K562 (cell line): ENCODE measurements around the gene PSMA7. TPM values are rescaled to one million over a fixed set of nuclear protein-coding genes. Genes with fewer than 3 reads are reported as not detected.

ENCODE experiments used
- CCNT2 ChIP-seq: IDR thresholded peaks from 2 replicates; pipeline ENCODE4 v1.6.1; 2011; ENCODE audit warnings: borderline replicate concordance, low read depth, mild to moderate bottlenecking, moderate library complexity, mixed read lengths, low read length; ENCODE audit not compliant: insufficient read length; ENCODE audit errors: extremely low read depth
- CREB3L1 ChIP-seq: fragments of 450-650 bp; IDR thresholded peaks from 2 replicates; pipeline ENCODE4 v1.6.1; 2014; ENCODE audit warnings: low read depth, mild to moderate bottlenecking, moderate library complexity, borderline replicate concordance
- DDX20 ChIP-seq: fragments of 450-650 bp; IDR thresholded peaks from 2 replicates; pipeline ENCODE4 v1.6.1; 2016; ENCODE audit warnings: missing genetic modification characterization, low read depth, mild to moderate bottlenecking, missing compliant biosample characterization, moderate library complexity
- EHMT2 ChIP-seq: fragments of 450-650 bp; IDR thresholded peaks from 2 replicates; pipeline ENCODE4 v1.6.1; 2018; ENCODE audit warnings: antibody characterized with exemption
- EWSR1 ChIP-seq: fragments of 450-650 bp; IDR thresholded peaks from 2 replicates; pipeline ENCODE4 v1.6.1; 2018; ENCODE audit warnings: borderline replicate concordance, mild to moderate bottlenecking, low read depth, moderate library complexity; ENCODE audit not compliant: partially characterized antibody
- FIP1L1 ChIP-seq: fragments of 200-400 bp; formaldehyde crosslinking; IDR thresholded peaks from 2 replicates; pipeline ENCODE4 v1.6.1; 2018; ENCODE audit warnings: mild to moderate bottlenecking, low read depth, low read length; ENCODE audit not compliant: poor library complexity, severe bottlenecking
- FOXJ3 ChIP-seq: sonication (generic); formaldehyde crosslinking; IDR thresholded peaks from 2 replicates; pipeline ENCODE4 v1.4.0; 2020; ENCODE audit warnings: mild to moderate bottlenecking, missing genetic modification reagents
- HDAC8 ChIP-seq: fragments of 450-650 bp; IDR thresholded peaks from 2 replicates; pipeline ENCODE4 v1.6.1; 2016; ENCODE audit warnings: mild to moderate bottlenecking, missing genetic modification characterization, moderate library complexity, missing compliant biosample characterization
- LEF1 ChIP-seq: fragments of 450-650 bp; IDR thresholded peaks from 2 replicates; pipeline ENCODE4 v1.6.1; 2016; ENCODE audit warnings: mild to moderate bottlenecking
- MAFK ChIP-seq: IDR thresholded peaks from 2 replicates; pipeline ENCODE4 v1.6.1; 2011; ENCODE audit warnings: low read length, improper control_type of control experiment
- MEIS2 ChIP-seq: fragments of 450-650 bp; IDR thresholded peaks from 2 replicates; pipeline ENCODE4 v1.6.1; 2014; ENCODE audit warnings: mild to moderate bottlenecking; ENCODE audit not compliant: partially characterized antibody
- RBM14 ChIP-seq: fragments of 200-400 bp; formaldehyde crosslinking; IDR thresholded peaks from 2 replicates; pipeline ENCODE4 v1.6.1; 2018; ENCODE audit warnings: low read depth, mild to moderate bottlenecking, low read length, moderate library complexity, borderline replicate concordance; ENCODE audit not compliant: insufficient read depth
- SETDB1 ChIP-seq: IDR thresholded peaks from one replicate; pipeline ENCODE4 v1.6.1; 2012; ENCODE audit warnings: low read length, control low read depth, inconsistent platforms
- SMARCB1 ChIP-seq: IDR thresholded peaks from 2 replicates; pipeline ENCODE4 v1.6.1; 2011; ENCODE audit warnings: improper control_type of control experiment, low read depth; ENCODE audit not compliant: insufficient read length
- TCF3 ChIP-seq: sonication (generic); formaldehyde crosslinking; IDR thresholded peaks from 2 replicates; pipeline ENCODE4 v1.4.0; 2020; ENCODE audit warnings: mild to moderate bottlenecking, missing genetic modification reagents
- XRCC4 ChIP-seq: IDR thresholded peaks from one replicate; pipeline ENCODE4 v1.6.1; 2011; ENCODE audit not compliant: insufficient read depth, insufficient read length; ENCODE audit errors: extremely low read depth
- ZFP1 ChIP-seq: fragments of 450-650 bp; formaldehyde crosslinking; IDR thresholded peaks from 2 replicates; pipeline ENCODE4 v1.4.0; 2020; ENCODE audit warnings: mild to moderate bottlenecking, mixed read lengths
- ZNF282 ChIP-seq: sonication (generic); formaldehyde crosslinking; IDR thresholded peaks from 2 replicates; pipeline ENCODE4 v1.8.1; 2023; ENCODE audit warnings: missing genetic modification reagents
- polyA plus RNA-seq, 8 experiments: library from polyadenylated mRNA; depleted of rRNA in 4 of 8; stranded (reverse) in 5 of 8; unstranded in 3 of 8; fragments of >200 nt; fragmentation: Nextera tagmentation in 2 of 8; fragmentation: Illumina TruSeq in 1 of 8; extraction: Ambion mirVana in 2 of 8; extraction: Trizol in 1 of 8; gene quantifications; 2 replicates each; pipeline versions ENCODE4 v1.2.1 to v1.2.3, GENCODE V29; 2011 to 2014; ENCODE audit warnings: inconsistent platforms in 1 of 8, missing spikeins in 1 of 8
- total RNA-seq, 7 experiments: library from RNA; depleted of rRNA in 6 of 7; stranded (reverse); fragments of >200 nt in 6 of 7; fragmentation: Illumina TruSeq in 2 of 7; extraction: Trizol in 2 of 7; gene quantifications; 2 replicates each; pipeline versions ENCODE4 v1.2.1 to v1.2.3, GENCODE V29; 2011 to 2021; ENCODE audit warnings: low replicate concordance in 1 of 7
- TF ChIP-seq, protein P1 (sequence below): IDR thresholded peaks from 2 replicates; pipeline ENCODE4 v1.6.1; 2014; ENCODE audit warnings: antibody characterized with exemption
- TF ChIP-seq, protein P2 (sequence below): IDR thresholded peaks from 3 replicates; pipeline ENCODE4 v1.6.1; 2011; ENCODE audit warnings: borderline replicate concordance, mild to moderate bottlenecking, moderate library complexity; ENCODE audit not compliant: insufficient read length; ENCODE audit errors: extremely low read depth

Gene PSMA7
- total and polyA plus RNA-seq, 9 of the 15 experiments (the other 6 are each of a cell fraction or from before 2014, with no cell fraction given), result 257 to 510 (median 393) TPM

- TF ChIP-seq MAFK (peak; percentile 55; the same call in 1 of the 2 replicates), XRCC4 (no peak), ZNF282 (no peak), SMARCB1 (no peak), HDAC8 (no peak), LEF1 (no peak), MEIS2 (peak; percentile 2), EWSR1 (no peak), DDX20 (tag) (no peak), CREB3L1 (peak; percentile 95), CCNT2 (no peak), FIP1L1 (no peak), ZFP1 (no peak), RBM14 (no peak), SETDB1 (no peak), TCF3 (CRISPR knock-in tag) (no peak), FOXJ3 (CRISPR knock-in tag) (no peak), EHMT2 (no peak)
- TF ChIP-seq, protein P1, sequence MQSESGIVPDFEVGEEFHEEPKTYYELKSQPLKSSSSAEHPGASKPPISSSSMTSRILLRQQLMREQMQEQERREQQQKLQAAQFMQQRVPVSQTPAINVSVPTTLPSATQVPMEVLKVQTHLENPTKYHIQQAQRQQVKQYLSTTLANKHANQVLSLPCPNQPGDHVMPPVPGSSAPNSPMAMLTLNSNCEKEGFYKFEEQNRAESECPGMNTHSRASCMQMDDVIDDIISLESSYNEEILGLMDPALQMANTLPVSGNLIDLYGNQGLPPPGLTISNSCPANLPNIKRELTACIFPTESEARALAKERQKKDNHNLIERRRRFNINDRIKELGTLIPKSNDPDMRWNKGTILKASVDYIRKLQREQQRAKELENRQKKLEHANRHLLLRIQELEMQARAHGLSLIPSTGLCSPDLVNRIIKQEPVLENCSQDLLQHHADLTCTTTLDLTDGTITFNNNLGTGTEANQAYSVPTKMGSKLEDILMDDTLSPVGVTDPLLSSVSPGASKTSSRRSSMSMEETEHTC, result no peak
- TF ChIP-seq, protein P2, sequence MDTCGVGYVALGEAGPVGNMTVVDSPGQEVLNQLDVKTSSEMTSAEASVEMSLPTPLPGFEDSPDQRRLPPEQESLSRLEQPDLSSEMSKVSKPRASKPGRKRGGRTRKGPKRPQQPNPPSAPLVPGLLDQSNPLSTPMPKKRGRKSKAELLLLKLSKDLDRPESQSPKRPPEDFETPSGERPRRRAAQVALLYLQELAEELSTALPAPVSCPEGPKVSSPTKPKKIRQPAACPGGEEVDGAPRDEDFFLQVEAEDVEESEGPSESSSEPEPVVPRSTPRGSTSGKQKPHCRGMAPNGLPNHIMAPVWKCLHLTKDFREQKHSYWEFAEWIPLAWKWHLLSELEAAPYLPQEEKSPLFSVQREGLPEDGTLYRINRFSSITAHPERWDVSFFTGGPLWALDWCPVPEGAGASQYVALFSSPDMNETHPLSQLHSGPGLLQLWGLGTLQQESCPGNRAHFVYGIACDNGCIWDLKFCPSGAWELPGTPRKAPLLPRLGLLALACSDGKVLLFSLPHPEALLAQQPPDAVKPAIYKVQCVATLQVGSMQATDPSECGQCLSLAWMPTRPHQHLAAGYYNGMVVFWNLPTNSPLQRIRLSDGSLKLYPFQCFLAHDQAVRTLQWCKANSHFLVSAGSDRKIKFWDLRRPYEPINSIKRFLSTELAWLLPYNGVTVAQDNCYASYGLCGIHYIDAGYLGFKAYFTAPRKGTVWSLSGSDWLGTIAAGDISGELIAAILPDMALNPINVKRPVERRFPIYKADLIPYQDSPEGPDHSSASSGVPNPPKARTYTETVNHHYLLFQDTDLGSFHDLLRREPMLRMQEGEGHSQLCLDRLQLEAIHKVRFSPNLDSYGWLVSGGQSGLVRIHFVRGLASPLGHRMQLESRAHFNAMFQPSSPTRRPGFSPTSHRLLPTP, result no peak
Measured at GRCh38 chr20:62088258-62089127, 54.7 kb downstream of the PSMA7 start (continued).
